HG03521 (cell line): Measurements from ENCODE around the gene SELENON.
A peak's percentile ranks its signal among the peaks of the same experiment; 100 is the strongest.

ENCODE experiments used
- ATAC-seq: cut with Tn5 transposase; IDR thresholded peaks from one replicate; pipeline ENCODE4 v1.9.1; 2021; ENCODE audit warnings: mild to moderate bottlenecking, moderate library complexity; ENCODE audit not compliant: unreplicated experiment

SELENON gene

GRCh38 chr1:25808481-25809244, 8.7 kb downstream of the SELENON start:
- ATAC-seq: no peak

GRCh38 chr1:25809283-25809926, 9.4 kb downstream of the SELENON start:
- ATAC-seq: no peak

GRCh38 chr1:25809929-25810328, 9.9 kb downstream of the SELENON start:
- no peak for ATAC-seq

GRCh38 chr1:25810341-25811299, 10.6 kb downstream of the SELENON start:
- ATAC-seq: no peak

GRCh38 chr1:25811384-25812082, 11.5 kb downstream of the SELENON start:
- ATAC-seq: no peak

- no peak for ATAC-seq
Measured at GRCh38 chr1:25813071-25813733, 13.2 kb downstream of the SELENON start.

- no peak for ATAC-seq
Measured at GRCh38 chr1:25813734-25814471, 13.9 kb downstream of the SELENON start.

- no peak for ATAC-seq
Measured at GRCh38 chr1:25814549-25815087, 14.6 kb downstream of the SELENON start.

GRCh38 chr1:25815208-25816111, 15.5 kb downstream of the SELENON start:
- no peak for ATAC-seq

- no peak for ATAC-seq
Measured at GRCh38 chr1:25816112-25816718, 16.2 kb downstream of the SELENON start.

- no peak for ATAC-seq
Measured at GRCh38 chr1:25817840-25818501, 18.0 kb downstream of the SELENON start.

GRCh38 chr1:25818569-25818968, 18.6 kb downstream of the SELENON start:
- no peak for ATAC-seq

GRCh38 chr1:25819491-25820246, 19.7 kb downstream of the SELENON start, which contains the start of gene MTFR1L:
Gene MTFR1L (plus strand): TSS chr1:25819954. CDS start chr1:25823105, 3,151 bp downstream.
- peak; percentile 86 for ATAC-seq

GRCh38 chr1:25820247-25821111, 20.5 kb downstream of the SELENON start:
- peak; percentile 27 for ATAC-seq

- ATAC-seq: no peak
Measured at GRCh38 chr1:25821112-25821476, 21.1 kb downstream of the SELENON start.
